GM13977 (cell line): ENCODE data around the gene KLHL2.
A peak's percentile ranks its signal among the peaks of the same experiment; 100 is the strongest.

Experiments used
- DNase-seq: peaks from one replicate; pipeline ENCODE4 v3.0.0; 2012; ENCODE audit warnings: low spot score
- in situ Hi-C: fragments of 300-500 bp; cut with MboI; formaldehyde crosslinking; loops from one replicate; pipeline ENCODE4 v1.12.0; 2022; ENCODE audit warnings: low sequenced_read_pairs, low pct_unique_long_range_greater_than_20kb, mixed read lengths, inconsistent platforms; ENCODE audit not compliant: unreplicated experiment
- TF ChIP-seq, protein P1 (sequence below): IDR thresholded peaks from 2 replicates; pipeline ENCODE4 v1.5.1; 2012; ENCODE audit warnings: mild to moderate bottlenecking, control low read depth; ENCODE audit not compliant: insufficient read depth; ENCODE audit errors: extremely low read depth, missing control alignments

Gene KLHL2

DNA sequence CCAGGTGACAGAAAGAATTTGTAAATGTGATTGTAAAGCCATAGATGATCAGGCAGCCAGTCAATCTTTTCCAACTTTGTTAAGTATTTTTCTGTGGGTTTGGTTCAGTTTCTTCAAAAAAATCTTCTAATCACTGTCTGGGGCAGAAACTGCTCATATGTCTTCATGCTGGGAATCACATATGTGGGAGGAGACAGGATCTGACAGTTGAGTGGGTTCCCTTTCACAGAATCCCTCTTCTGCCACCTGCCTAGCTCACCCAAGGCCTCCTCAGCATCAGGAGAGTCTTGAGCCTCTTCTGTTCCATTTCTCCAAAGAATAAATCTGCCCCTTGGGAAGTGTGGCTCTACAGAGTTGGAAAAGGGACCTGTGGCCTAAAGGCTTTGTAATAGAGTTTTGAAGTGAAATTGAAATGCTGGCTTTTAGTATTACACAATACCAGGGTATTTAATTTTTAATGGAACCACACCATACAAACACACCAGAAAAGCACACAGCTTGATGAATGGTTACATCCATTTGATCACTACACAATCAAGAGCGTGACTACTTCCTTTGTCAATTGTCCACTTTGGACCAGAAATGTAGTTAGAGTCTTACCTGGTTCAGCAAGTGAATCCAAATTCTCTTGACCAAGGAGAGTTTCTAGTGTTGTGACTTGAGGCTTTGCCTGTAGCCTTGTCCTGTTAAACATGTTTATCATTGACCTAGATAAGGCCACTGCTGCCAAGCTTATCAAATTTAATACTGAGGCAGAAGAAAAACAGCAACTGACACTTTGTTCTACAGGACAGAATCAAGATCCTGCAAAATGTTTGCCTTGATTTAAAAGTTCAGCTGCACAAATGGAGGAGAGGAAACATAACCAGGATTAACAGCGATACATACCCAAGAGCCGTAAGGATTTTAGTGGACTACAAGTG is 140.5 kb downstream of the KLHL2 start:
- in situ Hi-C loops: loop anchor here (10.0 kb wide), 1 partner anchor 223 kb away; no protein-coding TSS in a partner anchor
- no peak for DNase-seq
- TF ChIP-seq, protein P1, sequence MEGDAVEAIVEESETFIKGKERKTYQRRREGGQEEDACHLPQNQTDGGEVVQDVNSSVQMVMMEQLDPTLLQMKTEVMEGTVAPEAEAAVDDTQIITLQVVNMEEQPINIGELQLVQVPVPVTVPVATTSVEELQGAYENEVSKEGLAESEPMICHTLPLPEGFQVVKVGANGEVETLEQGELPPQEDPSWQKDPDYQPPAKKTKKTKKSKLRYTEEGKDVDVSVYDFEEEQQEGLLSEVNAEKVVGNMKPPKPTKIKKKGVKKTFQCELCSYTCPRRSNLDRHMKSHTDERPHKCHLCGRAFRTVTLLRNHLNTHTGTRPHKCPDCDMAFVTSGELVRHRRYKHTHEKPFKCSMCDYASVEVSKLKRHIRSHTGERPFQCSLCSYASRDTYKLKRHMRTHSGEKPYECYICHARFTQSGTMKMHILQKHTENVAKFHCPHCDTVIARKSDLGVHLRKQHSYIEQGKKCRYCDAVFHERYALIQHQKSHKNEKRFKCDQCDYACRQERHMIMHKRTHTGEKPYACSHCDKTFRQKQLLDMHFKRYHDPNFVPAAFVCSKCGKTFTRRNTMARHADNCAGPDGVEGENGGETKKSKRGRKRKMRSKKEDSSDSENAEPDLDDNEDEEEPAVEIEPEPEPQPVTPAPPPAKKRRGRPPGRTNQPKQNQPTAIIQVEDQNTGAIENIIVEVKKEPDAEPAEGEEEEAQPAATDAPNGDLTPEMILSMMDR: no peak

DNA sequence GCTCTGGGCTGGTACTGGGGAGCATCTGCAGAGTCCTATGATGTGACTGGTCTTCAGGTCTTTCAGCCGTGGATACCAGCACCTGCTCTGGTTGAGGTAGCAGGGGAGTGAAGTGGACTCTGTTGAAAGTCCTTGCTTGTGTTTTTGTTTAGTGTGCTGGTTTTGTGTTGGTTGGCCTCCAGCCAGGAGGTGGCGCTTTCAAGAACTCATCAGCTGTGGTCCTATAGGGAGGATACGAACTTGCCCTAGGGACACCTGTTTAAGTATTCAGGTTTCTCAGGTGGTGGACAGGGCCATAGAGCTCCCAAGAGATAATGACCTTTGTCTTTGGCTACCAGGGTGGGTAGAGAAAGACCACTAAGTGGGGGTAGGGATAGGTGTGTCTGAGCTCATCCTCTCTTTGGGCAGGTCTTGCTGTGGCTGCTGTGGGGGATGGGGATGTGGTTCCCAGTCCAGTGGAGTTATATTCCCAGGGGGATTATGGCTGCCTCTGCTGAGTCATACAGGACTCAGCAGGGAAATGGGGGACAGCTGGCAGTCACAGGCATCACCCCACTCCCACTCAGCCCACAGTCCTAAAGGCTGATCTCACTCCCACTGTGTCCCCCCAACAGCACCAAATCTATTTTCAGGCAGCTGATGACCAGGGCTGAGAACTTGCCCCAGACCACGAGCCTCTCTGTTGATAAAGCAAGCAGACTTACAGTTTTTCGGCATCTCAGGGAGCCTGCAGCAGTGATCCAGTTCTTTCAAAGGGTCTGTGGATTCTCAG is 144.2 kb downstream of the KLHL2 start:
- TF ChIP-seq, protein P1: peak; percentile 17
- DNase-seq: no peak
- in situ Hi-C loops: no loop called here

DNA sequence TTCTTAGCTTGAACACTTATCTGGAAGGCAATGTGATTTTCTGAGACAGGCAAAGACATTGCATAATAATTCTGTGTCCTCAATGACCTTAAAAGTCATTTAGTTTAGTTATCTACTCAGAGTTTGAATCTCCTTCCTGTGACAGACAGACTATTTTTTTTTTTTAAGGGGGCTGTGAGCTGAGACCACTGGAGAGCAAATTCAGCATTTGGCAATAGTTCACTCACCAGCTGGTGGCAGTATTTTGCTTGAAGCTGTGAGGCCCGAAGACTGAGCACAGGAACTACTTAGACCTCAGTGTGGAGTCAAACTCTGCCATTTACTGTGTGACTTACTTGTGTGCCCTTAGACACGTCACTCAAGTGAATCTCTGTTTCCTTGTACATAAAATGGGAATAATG is 148.5 kb downstream of the KLHL2 start:
- TF ChIP-seq, protein P1: peak; percentile 48
- in situ Hi-C loops: no loop called here
- DNase-seq: peak; percentile 23

DNA sequence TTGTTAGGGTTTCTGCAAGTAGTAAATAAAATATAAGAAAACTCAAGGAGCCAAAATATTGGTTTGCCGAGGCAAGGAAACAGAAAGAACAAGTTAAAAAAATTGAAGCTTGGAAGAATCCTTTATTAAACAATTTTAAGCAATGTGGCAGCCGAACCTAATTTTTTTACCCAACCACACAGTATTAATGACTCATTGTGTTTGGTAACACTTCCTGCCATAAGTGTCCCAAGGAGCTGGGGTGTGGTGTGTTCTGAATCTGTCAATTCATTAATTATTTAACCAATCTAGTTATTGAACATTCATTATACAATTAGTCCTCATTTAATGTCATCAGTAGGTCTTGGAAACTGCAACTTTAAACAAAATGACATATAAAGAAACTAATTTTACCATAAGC is 152.1 kb downstream of the KLHL2 start:
- DNase-seq: no peak
- in situ Hi-C loops: no loop called here
- TF ChIP-seq, protein P1: no peak

DNA sequence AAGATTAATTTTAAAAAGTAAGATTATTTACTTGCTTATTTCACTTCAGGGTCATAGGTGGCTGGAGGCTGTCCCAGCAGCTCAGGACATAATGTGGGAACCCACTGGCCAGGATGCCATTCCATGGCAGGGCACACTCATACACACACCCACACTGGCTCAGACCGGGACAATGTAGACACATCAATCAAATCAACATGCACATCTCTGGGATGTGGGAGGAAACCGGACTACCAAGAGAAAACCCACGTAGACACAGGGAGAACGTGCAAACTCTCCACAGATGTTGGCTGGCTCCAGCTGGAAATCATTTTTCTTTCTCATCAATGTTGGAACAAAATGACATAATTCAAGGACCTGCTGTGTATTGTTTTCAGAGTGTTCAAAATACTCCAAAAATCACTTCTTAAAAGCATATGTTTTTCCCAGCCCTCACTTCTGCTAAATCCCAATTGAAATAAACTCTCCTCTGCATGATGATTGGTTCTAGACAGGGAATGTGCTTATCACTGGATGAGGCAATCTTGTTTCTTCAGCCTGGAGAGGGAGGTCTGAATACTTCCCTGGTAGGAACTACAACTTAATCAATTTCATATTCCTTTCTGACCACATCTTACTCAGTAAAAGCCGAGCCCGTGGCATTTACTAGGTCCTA is 152.8 kb downstream of the KLHL2 start:
- in situ Hi-C loops: no loop called here
- TF ChIP-seq, protein P1: no peak
- no peak for DNase-seq

DNA sequence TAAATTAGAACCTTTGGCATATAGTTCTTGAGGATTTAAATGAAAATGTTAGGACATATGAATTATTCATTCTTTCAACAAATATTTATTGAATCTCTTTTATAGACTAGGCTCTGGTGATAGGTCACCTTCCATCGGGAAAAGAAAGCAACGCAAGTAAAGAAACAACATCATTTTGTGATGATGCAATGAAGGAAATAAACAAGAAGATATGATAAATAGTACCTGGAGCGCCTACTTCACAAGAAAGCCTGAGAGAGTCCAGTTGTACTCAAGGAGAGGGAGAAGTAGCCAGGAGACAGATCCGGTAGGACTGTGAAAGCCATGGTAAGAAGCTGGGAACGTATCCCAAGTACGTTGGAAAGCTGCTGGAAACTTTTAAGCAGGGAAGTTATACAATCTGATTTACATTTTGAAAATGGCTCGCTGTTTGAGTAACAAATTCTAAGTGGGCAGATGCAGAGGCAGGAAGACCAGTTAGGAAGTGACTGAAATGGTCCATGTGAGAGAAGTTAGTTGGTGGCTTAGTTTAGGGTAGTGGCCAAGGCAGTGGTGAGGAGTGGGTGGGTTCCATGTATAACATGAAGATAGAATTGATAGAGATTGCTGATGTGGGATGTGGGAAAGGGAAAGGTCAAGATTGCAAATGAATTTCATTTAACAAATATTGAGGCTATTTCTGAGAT is 153.8 kb downstream of the KLHL2 start:
- TF ChIP-seq, protein P1: no peak
- in situ Hi-C loops: no loop called here
- no peak for DNase-seq
